GM12873 (cell line): ENCODE measurements around the gene AP4S1.

Source experiments
- CTCF ChIP-seq: IDR thresholded peaks from 2 replicates; pipeline ENCODE4 v1.5.1; 2012; ENCODE audit warnings: low read depth, mild to moderate bottlenecking, moderate library complexity, low read length, control low read depth; ENCODE audit not compliant: insufficient read depth; ENCODE audit errors: missing control alignments

AP4S1 gene

DNA sequence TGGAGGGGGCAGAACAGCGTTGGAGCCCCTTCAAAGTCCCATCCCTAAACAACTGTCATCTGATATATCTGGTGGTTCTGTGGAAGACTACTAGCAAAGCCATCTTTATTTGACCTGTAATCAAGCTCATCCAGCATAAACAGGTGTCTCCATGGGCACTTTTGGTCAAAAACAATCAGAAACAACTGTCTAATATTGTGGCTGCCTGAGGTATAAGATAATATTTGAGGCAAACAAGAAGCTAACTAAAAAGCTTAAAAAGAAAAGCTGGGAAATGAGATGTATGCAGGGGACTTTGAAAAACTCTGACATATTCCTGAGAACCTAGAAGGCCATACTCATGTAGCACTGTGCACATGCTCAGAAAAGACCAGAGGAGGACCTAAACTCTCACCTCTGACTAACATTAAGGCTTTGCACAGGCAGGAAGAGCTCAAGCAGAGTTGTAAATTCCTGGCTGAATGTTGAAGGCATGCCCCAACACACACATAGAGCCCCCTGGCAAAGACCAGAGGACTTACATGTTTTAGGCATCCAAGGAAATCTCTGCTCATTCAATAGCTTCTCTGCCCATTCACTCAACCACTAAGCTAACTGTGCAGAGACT, 27.2 kb upstream of the AP4S1 start:
- TF ChIP-seq CTCF, result no peak

DNA sequence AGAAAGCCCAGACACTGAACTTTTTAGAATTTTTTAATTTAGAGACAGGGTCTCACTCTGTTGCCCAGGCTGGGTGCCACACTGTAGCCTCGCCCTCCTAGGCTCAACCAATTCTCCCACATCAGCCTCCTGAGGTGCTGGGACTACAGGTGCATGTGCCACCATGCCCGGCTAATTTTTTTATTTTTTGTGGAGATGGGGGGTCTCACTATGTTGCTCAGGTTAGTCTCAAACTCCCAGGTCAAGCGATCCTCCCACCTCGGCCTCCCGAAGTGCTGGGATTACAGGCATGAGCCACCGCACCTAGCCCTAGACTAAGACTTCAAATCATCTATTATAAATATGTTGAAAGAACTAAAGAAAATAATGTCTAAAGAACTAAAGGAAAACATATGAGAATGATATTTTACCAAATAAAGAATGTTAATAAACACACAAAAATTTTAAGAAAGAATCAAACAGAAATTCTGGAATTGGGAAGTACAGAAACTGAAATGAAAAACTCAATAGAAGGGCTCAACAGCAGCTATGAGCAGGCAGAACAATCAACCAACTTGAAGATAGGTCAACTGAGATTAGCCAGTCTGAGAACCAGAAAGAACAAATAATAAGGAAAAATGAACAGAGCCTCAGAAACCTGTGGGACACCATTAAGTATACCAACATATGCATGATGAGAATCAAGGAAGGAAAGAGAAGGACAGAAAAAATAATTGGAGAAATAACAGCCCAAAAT, 26.2 kb upstream of the AP4S1 start:
- no peak for TF ChIP-seq CTCF

GRCh38 chr14:31000629-31001338, 24.7 kb upstream of the AP4S1 start:
- TF ChIP-seq CTCF, result no peak

GRCh38 chr14:31001339-31001658, 24.1 kb upstream of the AP4S1 start:
- no peak for TF ChIP-seq CTCF

DNA sequence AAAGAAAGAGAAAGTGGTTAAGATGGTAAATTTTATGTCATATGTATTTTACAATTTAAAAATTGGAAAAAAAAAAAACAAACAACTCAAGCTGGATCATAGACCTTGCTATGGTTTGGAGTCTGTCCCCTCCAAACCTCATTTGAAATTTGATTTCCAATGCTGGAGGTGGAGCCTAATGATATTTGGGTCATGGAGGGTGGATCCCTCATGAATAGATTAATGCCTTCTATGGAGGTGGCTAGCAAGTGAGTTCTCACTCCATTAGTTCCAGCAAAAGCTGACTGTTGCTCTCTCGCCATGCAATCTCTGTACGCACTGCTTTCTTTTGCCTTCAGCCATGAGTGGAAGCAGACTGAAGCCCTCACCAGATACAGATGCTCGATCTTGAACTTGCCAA, 22.2 kb upstream of the AP4S1 start:
- no peak for TF ChIP-seq CTCF

GRCh38 chr14:31006703-31007102, 18.7 kb upstream of the AP4S1 start:
- no peak for TF ChIP-seq CTCF

- TF ChIP-seq CTCF, result no peak
Observed at GRCh38 chr14:31009836-31010574, 15.4 kb upstream of the AP4S1 start.
